ENCODE data around the gene LY86. TPM values are rescaled to one million over a fixed set of nuclear protein-coding genes. Genes with fewer than 3 reads are reported as not detected.

The LY86 gene
- total RNA-seq, 2 donors from 2014 or later, result 0.91 to 1.3 TPM

- intact Hi-C loops (cut with DNase I), result loop anchor here (5.0 kb wide), 1 partner anchor 565 kb away; no protein-coding TSS in a partner anchor
- Histone ChIP-seq H3K9me3 (no peaks in the 10 kb centered on the region), H3K36me3 (no peaks in the 10 kb centered on the region), H3K4me1 (peaks cover 6% of the 10 kb centered on the region), H3K4me3 (no peak overlapping the region), H3K27me3 (no peaks in the 10 kb centered on the region), H3K9ac (ENCODE audit: low read depth in 2 of 2, low read length in 2 of 2) (peak overlapping the region in 1 of 2 donors; percentile 81), H3K27ac (peak overlapping the region; percentile 64)
- peak; percentile 93 for DNase-seq
- peak; percentile 98 for TF ChIP-seq CTCF (IDR thresholded peaks at IDR 0.05)
These were observed 88.5 kb downstream of the LY86 start for GRCh38 chr6:6676910-6677441.

DNA sequence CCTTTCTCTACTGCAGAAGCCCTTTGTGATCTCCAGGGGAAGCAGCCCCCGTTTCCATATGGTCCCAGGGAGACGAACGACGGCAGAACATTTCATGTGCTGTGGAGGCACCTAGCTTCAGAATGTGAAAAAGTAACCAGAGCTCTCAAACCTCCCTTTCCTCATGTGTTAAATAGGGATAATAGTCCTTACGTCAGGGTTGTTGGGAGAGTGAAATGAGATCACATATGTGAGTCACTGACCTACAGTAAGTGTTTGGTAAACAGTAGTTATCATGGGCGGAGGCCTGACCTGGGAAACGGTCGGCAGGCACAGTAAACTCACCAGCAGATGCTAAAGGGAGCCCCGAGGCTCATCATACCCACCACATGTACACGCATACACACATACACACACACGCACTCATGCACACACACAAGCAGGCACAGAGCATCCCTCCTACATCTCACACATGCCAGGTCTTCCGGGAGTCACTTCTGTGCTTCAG lies 89.7 kb downstream of the LY86 start:
- TF ChIP-seq CTCF (IDR thresholded peaks at IDR 0.05), result no peak
- intact Hi-C loops (cut with DNase I), result loop anchor here (5.0 kb wide), 1 partner anchor 564 kb away; no protein-coding TSS in a partner anchor
- peak; percentile 80 for DNase-seq
- H3K27me3 ChIP-seq, result no peaks in the 10 kb centered on the region
- peak overlapping the region; percentile 64 for H3K27ac ChIP-seq
- no peaks in the 10 kb centered on the region for H3K36me3 ChIP-seq
- H3K9ac ChIP-seq (ENCODE audit: low read depth in 2 of 2, low read length in 2 of 2), result peak overlapping the region in 1 of 2 donors; percentile 81
- no peak overlapping the region for H3K4me3 ChIP-seq
- H3K4me1 ChIP-seq, result peaks cover 7% of the 10 kb centered on the region
- no peaks in the 10 kb centered on the region for H3K9me3 ChIP-seq

- Histone ChIP-seq H3K27ac (peak overlapping the region; percentile 64), H3K4me1 (peaks cover 12% of the 10 kb centered on the region), H3K27me3 (no peaks in the 10 kb centered on the region), H3K4me3 (no peak overlapping the region), H3K36me3 (no peaks in the 10 kb centered on the region), H3K9ac (ENCODE audit: low read depth in 2 of 2, low read length in 2 of 2) (peak overlapping the region in 1 of 2 donors; percentile 57), H3K9me3 (no peaks in the 10 kb centered on the region)
- intact Hi-C loops (cut with DNase I), result loop anchor here (5.0 kb wide), 1 partner anchor 563 kb away; no protein-coding TSS in a partner anchor
- TF ChIP-seq CTCF (IDR thresholded peaks at IDR 0.05), result no peak
- peak; percentile 64 for DNase-seq
These were observed 90.3 kb downstream of the LY86 start for GRCh38 chr6:6678811-6679210.

DNA sequence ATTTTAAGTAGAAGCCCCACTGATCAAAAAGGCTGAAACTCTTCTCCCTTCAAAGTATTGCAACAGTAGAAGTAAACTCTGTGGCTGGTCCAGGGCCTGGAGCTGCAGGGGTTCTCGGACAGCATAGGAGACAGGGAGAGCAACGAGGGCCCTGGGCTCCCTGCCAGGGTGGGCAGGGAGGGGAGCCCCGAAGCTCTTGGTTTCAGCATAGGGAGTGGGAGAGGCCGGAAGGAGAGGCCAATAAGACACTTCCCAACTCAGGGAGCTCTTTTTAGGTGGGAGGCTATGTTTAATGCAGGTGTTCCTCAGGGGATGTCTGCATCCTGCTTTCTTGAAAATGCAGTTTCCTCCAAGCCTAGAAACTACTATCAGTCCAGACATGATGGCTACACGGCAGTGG lies 91.1 kb downstream of the LY86 start:
- Histone ChIP-seq H3K9me3 (no peaks in the 10 kb centered on the region), H3K9ac (ENCODE audit: low read depth in 2 of 2, low read length in 2 of 2) (no peak overlapping the region), H3K27ac (no peak overlapping the region), H3K36me3 (no peaks in the 10 kb centered on the region), H3K4me3 (no peak overlapping the region), H3K27me3 (no peaks in the 10 kb centered on the region), H3K4me1 (peaks cover 12% of the 10 kb centered on the region)
- TF ChIP-seq CTCF (IDR thresholded peaks at IDR 0.05), result no peak
- no peak for DNase-seq
- intact Hi-C loops (cut with DNase I), result loop anchor here (5.0 kb wide), 1 partner anchor 563 kb away; no protein-coding TSS in a partner anchor

GRCh38 chr6:6680526-6680925 lies 92.0 kb downstream of the LY86 start:
- Histone ChIP-seq H3K4me3 (no peak overlapping the region), H3K4me1 (peaks cover 12% of the 10 kb centered on the region), H3K9me3 (no peaks in the 10 kb centered on the region), H3K27me3 (no peaks in the 10 kb centered on the region), H3K27ac (no peak overlapping the region), H3K9ac (ENCODE audit: low read depth in 2 of 2, low read length in 2 of 2) (no peak overlapping the region), H3K36me3 (no peaks in the 10 kb centered on the region)
- DNase-seq, result no peak
- TF ChIP-seq CTCF (IDR thresholded peaks at IDR 0.05), result no peak
- intact Hi-C loops (cut with DNase I), result no loop called here
